Upper lobe of left lung (tissue), 6 donors: ENCODE data around the gene DDR2. TPM values are rescaled to one million over a fixed set of nuclear protein-coding genes. Genes with fewer than 3 reads are reported as not detected.
A peak's percentile ranks its signal among the peaks of the same experiment; 100 is the strongest.

ENCODE experiments used
- ATAC-seq, 2 donors: fragments of 200-7000 bp; cut with Tn5 transposase; one replicate each; pipeline ENCODE4 v1.9.1; 2022; ENCODE audit warnings: mild to moderate bottlenecking in 2 of 2, moderate library complexity in 2 of 2; ENCODE audit not compliant: low FRiP score in 2 of 2
- DNase-seq, 2 donors: peaks; one replicate each; pipeline ENCODE4 v3.0.0-alpha.2; 2019 to 2020
- H3K27ac ChIP-seq, 4 donors: fragments of 200-600 bp; sonication (generic); one replicate each; pipeline ENCODE4 v1.5.1; 2016 to 2019
- H3K27me3 ChIP-seq, 4 donors: fragments of 200-600 bp; sonication (generic); one replicate each; pipeline ENCODE4 v1.5.1; 2017 to 2019
- H3K36me3 ChIP-seq, 4 donors: fragments of 200-600 bp; sonication (generic); one replicate each; pipeline ENCODE4 v1.5.1; 2016 to 2019
- H3K4me1 ChIP-seq, 4 donors: fragments of 200-600 bp; sonication (generic); one replicate each; pipeline ENCODE4 v1.5.1; 2018 to 2019
- H3K4me3 ChIP-seq, 4 donors: fragments of 200-600 bp; sonication (generic); one replicate each; pipeline ENCODE4 v1.5.1; 2017 to 2019; ENCODE audit warnings: mild to moderate bottlenecking in 2 of 4, moderate library complexity in 1 of 4
- H3K9me3 ChIP-seq, 4 donors: fragments of 200-600 bp; sonication (generic); one replicate each; pipeline ENCODE4 v1.5.1; 2018 to 2019
- CTCF ChIP-seq, 6 experiments: fragments of 450-650 bp in 4 of 6; fragments of 200-600 bp in 2 of 6; sonication (generic) in 2 of 6; IDR thresholded peaks; one replicate each; pipeline ENCODE4 v1.5.1; 2016 to 2019; ENCODE audit warnings: antibody characterized with exemption in 6 of 6
- EP300 ChIP-seq, 4 donors: sonication (generic); formaldehyde crosslinking; IDR thresholded peaks; one replicate each; pipeline ENCODE4 v1.5.1; 2017; ENCODE audit warnings: antibody characterized with exemption in 4 of 4, control low read depth in 2 of 4
- POLR2A ChIP-seq, 4 donors: fragments of 450-650 bp; IDR thresholded peaks; one replicate each; pipeline ENCODE4 v1.5.1; 2016 to 2017; ENCODE audit warnings: antibody characterized with exemption in 4 of 4, mild to moderate bottlenecking in 2 of 4
- POLR2AphosphoS5 ChIP-seq, 2 donors: sonication (generic); formaldehyde crosslinking; IDR thresholded peaks; one replicate each; pipeline ENCODE4 v1.5.1; 2017; ENCODE audit warnings: antibody characterized with exemption in 2 of 2
- WGBS, 2 donors: methylation state at CpG; one replicate each; pipeline ENCODE4 v1.1.5; 2017 to 2018; 5-methylcytosine and 5-hydroxymethylcytosine counted together
- total RNA-seq, 6 donors: library from RNA; depleted of rRNA in 4 of 6; stranded (reverse); fragments of >200 nt in 4 of 6; gene quantifications; one replicate each; pipeline versions ENCODE4 v1.1.0 to v1.2.1, GENCODE V29; 2016 to 2021
- donor health status: DM: no; HTN: no; CAD: no; lungs with moderate emphysema.
- donor health status: DM: no; HTN: yes; CAD: no; lungs with severe emphysema.

DDR2 gene
- total RNA-seq, 6 donors from 2014 or later: 10.5 to 53.3 (median 23.0) TPM

GRCh38 chr1:162710780-162711465, 78.7 kb downstream of the DDR2 start:
- WGBS, 2 donors: 65 to 76% methylated on average over 4 of the region's 4 CpGs
- DNase-seq (no peak), ATAC-seq (no peak)
- TF ChIP-seq CTCF (IDR thresholded peaks at IDR 0.05): no peak
- Histone ChIP-seq H3K9me3 (no peaks in the 10 kb centered on the region), H3K4me3 (no peak overlapping the region), H3K36me3 (no peaks in the 10 kb centered on the region), H3K27me3 (no peaks in the 10 kb centered on the region), H3K4me1 (peaks cover 12 to 42% (median 22%) of the 10 kb centered on the region in 4 donors), H3K27ac (peak overlapping the region; percentile 47 to 75 (median 54))

GRCh38 chr1:162712317-162713029, 80.2 kb downstream of the DDR2 start:
- TF ChIP-seq POLR2A (IDR thresholded peaks at IDR 0.05) (no peak), CTCF (IDR thresholded peaks at IDR 0.05) (no peak), POLR2AphosphoS5 (IDR thresholded peaks at IDR 0.05) (no peak), EP300 (IDR thresholded peaks at IDR 0.05) (no peak)
- 58 to 71% methylated on average over 2 of the region's 2 CpGs for WGBS, 2 donors
- no peak overlapping the region for H3K4me3 ChIP-seq
- no peaks in the 10 kb centered on the region for H3K36me3 ChIP-seq
- ATAC-seq (no peak), DNase-seq (no peak)
- no peaks in the 10 kb centered on the region for H3K27me3 ChIP-seq
- H3K4me1 ChIP-seq: peaks cover 12 to 42% (median 22%) of the 10 kb centered on the region in 4 donors
- peak overlapping the region; percentile 7 to 69 (median 52) for H3K27ac ChIP-seq
- H3K9me3 ChIP-seq: no peaks in the 10 kb centered on the region

GRCh38 chr1:162716123-162716522, 83.9 kb downstream of the DDR2 start:
- ATAC-seq (no peak), DNase-seq (no peak)
- Histone ChIP-seq H3K27me3 (no peaks in the 10 kb centered on the region), H3K4me1 (peaks cover 4 to 16% (median 8%) of the 10 kb centered on the region in 4 donors), H3K27ac (no peak overlapping the region), H3K36me3 (no peaks in the 10 kb centered on the region), H3K4me3 (no peak overlapping the region), H3K9me3 (no peaks in the 10 kb centered on the region)
- WGBS, 2 donors: 55 to 80% methylated on average over 4 of the region's 4 CpGs
- no peak for TF ChIP-seq POLR2A (IDR thresholded peaks at IDR 0.05)
- no peak for TF ChIP-seq POLR2AphosphoS5 (IDR thresholded peaks at IDR 0.05)
- no peak for TF ChIP-seq EP300 (IDR thresholded peaks at IDR 0.05)

- DNase-seq (no peak), ATAC-seq (no peak)
- no peak overlapping the region for H3K27ac ChIP-seq
- H3K4me1 ChIP-seq: peaks cover 4 to 13% (median 7%) of the 10 kb centered on the region in 4 donors
- no peaks in the 10 kb centered on the region for H3K36me3 ChIP-seq
- no peak overlapping the region for H3K4me3 ChIP-seq
- H3K27me3 ChIP-seq: no peaks in the 10 kb centered on the region
- no peak for TF ChIP-seq POLR2AphosphoS5 (IDR thresholded peaks at IDR 0.05)
- TF ChIP-seq POLR2A (IDR thresholded peaks at IDR 0.05): no peak
- TF ChIP-seq EP300 (IDR thresholded peaks at IDR 0.05): no peak
- no peak for TF ChIP-seq CTCF (IDR thresholded peaks at IDR 0.05)
- H3K9me3 ChIP-seq: no peaks in the 10 kb centered on the region
- WGBS, 2 donors: 57 to 69% methylated on average over 1 of the region's 1 CpG
Observed at GRCh38 chr1:162716552-162716951, 84.3 kb downstream of the DDR2 start.

- no peak overlapping the region for H3K27ac ChIP-seq
- WGBS, 2 donors: 90 to 91% methylated on average over 1 of the region's 1 CpG
- DNase-seq: no peak
- no peaks in the 10 kb centered on the region for H3K36me3 ChIP-seq
- H3K27me3 ChIP-seq: no peaks in the 10 kb centered on the region
- no peaks in the 10 kb centered on the region for H3K9me3 ChIP-seq
- ATAC-seq: no peak
- TF ChIP-seq EP300 (IDR thresholded peaks at IDR 0.05) (no peak), CTCF (IDR thresholded peaks at IDR 0.05) (no peak), POLR2A (IDR thresholded peaks at IDR 0.05) (no peak), POLR2AphosphoS5 (IDR thresholded peaks at IDR 0.05) (no peak)
- H3K4me3 ChIP-seq: no peak overlapping the region
- peaks cover 0 to 4% (median under 1%) of the 10 kb centered on the region in 4 donors for H3K4me1 ChIP-seq
Observed at GRCh38 chr1:162717548-162718184, 85.4 kb downstream of the DDR2 start.
